ENCODE measurements around the gene ABLIM3.

Gene ABLIM3

GRCh38 chr5:149195337-149195887, 54.1 kb downstream of the ABLIM3 start:
- no peak for DNase-seq

GRCh38 chr5:149195962-149196361, 54.7 kb downstream of the ABLIM3 start:
- DNase-seq: no peak

GRCh38 chr5:149198148-149198547, 56.9 kb downstream of the ABLIM3 start:
- no peak for DNase-seq

- DNase-seq: no peak
Observed at GRCh38 chr5:149200355-149200754, 59.1 kb downstream of the ABLIM3 start.

- DNase-seq: no peak
Observed at GRCh38 chr5:149201121-149201637, 59.9 kb downstream of the ABLIM3 start.

GRCh38 chr5:149202910-149203451, 61.7 kb downstream of the ABLIM3 start:
- no peak for DNase-seq

GRCh38 chr5:149203921-149204441, 62.7 kb downstream of the ABLIM3 start:
- DNase-seq: no peak

- DNase-seq: no peak
Observed at GRCh38 chr5:149205625-149206523, 64.6 kb downstream of the ABLIM3 start.

GRCh38 chr5:149206524-149207141, 65.3 kb downstream of the ABLIM3 start:
- no peak for DNase-seq

- DNase-seq: no peak
Observed at GRCh38 chr5:149207831-149208230, 66.5 kb downstream of the ABLIM3 start.

GRCh38 chr5:149210225-149210624, 68.9 kb downstream of the ABLIM3 start:
- no peak for DNase-seq

GRCh38 chr5:149210968-149211490, 69.7 kb downstream of the ABLIM3 start:
- no peak for DNase-seq

GRCh38 chr5:149211566-149211965, 70.3 kb downstream of the ABLIM3 start:
- no peak for DNase-seq

GRCh38 chr5:149212198-149212951, 71.1 kb downstream of the ABLIM3 start:
- no peak for DNase-seq

GRCh38 chr5:149213264-149213880, 72.1 kb downstream of the ABLIM3 start:
- DNase-seq: no peak

GRCh38 chr5:149215478-149216090, 74.3 kb downstream of the ABLIM3 start:
- DNase-seq: no peak

GRCh38 chr5:149216496-149216895, 75.2 kb downstream of the ABLIM3 start:
- no peak for DNase-seq

GRCh38 chr5:149217096-149217802, 76.0 kb downstream of the ABLIM3 start:
- DNase-seq: no peak

GRCh38 chr5:149217803-149218155, 76.5 kb downstream of the ABLIM3 start:
- DNase-seq: no peak

GRCh38 chr5:149219584-149219983, 78.3 kb downstream of the ABLIM3 start:
- DNase-seq: no peak

GRCh38 chr5:149220750-149221149, 79.5 kb downstream of the ABLIM3 start:
- no peak for DNase-seq
